HTERT RPE-1 (cell line): Measurements from ENCODE around the gene THOC1.

ENCODE experiments used
- in situ Hi-C: fragments of 300-500 bp; cut with MboI; formaldehyde crosslinking; loops from 4 replicates; pipeline ENCODE4 v1.14.3; 2020; ENCODE audit warnings: low sequenced_read_pairs

THOC1 gene

DNA sequence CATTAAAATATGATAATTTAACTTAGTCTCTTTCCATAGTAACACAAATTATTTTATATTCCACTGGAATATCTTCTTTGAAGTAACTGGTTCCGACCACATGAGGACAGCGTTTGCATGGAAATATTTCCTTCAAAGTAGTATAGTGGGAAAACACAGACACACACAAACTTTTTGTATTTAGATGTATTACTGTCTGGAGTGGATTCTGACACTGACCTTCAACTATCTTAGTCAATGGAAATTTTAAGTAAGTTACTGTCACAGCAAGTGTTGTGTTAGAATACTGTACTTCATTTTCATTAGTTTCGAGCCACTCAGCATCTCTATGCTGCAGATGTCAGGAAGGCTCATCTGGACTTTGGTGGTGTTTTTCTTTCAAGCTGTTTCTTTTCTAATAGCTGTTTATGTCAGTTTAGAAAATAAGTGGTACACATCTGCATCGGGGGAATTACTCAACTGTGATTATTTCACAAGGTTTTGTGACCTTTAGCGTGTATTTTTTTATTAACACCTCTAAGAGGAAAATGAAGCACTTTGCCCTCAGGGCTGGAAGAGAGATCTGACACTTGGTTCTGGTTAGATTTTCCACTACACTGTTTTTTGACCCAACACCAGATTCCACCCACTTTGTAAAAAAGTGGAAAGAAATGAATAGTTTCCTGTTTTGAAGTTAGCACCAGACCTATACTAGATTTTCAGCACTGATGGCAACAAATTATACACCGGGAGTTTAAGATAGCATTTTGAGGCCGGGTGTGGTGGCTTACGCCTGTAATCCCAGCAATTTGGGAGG lies 18.9 kb upstream of the THOC1 start:
- in situ Hi-C loops = no loop called here

DNA sequence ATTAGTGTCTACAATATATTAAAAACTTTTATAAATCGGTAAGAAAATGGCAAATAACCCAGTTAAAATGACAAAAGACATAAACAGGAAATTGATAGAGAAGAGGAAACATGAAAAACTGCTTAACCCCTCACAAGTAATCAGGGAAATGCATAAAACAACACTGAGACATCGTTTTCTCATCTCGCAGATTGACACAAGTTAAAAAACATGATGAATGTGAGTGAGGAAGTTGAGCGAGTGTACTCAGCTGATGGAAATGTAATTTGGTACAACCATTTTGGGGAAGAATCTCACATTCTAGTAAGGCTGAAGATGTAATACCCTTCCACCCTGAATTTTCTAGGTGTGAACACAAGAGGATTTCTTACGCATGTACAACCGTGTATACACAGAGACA lies 18.0 kb upstream of the THOC1 start:
- in situ Hi-C loops = no loop called here

DNA sequence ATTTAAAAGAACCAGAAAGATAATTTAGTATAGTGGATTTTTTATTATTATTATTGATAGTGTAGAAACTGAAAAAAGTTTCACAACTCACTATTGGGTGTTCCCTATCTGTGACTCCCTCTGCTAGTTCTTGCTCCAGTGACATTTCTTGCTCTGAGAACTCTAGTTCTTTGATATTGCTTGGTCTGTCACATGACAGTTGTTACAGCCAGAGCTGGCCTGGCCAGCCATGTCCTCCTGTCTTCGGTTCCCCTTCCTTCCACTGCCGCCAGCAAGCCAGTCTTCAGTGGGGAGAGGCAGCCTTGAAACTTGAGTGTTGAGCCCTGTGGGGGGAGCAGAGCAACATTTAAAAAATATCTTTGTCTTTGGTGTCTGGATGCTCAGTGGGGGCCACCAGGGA lies 7.6 kb upstream of the THOC1 start:
- in situ Hi-C loops = no loop called here

DNA sequence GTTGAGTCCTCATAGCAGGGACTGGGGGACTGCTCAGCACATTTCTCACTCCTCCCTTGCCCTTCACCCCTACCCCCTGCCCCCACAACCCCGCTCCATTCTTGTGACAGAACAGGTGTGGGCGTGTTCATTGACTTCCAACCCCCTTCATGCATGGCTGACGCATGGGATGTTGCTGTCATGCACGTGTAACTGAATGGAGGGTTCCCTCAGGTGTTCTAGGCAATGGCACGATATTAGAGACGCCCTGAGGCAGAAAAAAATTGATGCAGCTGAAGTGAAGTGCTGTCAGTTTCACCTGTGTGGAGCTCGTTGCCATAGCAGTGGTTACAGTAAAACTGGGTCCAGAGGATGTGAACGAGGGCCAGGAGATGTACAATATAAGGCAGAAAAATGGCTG lies 6.5 kb upstream of the THOC1 start:
- in situ Hi-C loops = no loop called here

DNA sequence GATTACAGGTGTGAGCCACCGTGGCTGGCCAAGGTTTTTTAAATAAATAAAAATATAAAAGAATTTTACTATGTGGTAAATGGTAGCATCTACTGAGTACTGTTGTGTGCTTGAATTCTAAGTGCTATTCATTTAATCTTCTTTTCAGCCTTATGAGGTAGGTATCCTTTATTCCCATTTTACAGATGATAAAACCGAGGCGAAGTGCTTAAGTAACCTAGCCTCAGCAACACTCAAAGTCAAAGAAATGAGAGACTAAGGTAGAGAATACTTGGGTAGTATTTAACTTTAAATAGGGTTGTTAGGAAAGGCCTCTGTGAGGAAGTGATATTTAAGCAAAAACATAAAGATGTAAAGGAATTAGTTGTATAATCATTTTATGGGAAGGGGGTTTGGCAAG lies 5.7 kb upstream of the THOC1 start:
- in situ Hi-C loops = no loop called here

DNA sequence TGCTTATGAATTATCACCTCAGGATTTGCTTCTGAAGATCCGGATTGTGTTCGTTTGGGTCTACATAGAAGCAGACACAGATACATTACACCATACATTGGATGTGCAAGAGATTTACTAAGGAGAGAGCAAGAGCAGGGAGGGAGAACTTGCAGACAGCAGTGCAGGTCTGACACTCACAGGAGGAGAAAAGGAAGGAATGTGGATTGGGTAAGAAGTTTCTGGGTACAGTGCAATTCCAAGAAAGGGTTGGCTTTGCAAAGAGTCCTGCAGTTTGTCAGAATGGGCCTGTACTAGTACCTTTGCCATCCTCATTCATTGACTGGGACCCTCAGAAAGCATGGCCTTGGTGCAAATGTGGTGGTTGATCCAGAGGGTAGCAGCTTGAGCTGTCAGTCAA lies 4.8 kb upstream of the THOC1 start:
- in situ Hi-C loops = no loop called here

DNA sequence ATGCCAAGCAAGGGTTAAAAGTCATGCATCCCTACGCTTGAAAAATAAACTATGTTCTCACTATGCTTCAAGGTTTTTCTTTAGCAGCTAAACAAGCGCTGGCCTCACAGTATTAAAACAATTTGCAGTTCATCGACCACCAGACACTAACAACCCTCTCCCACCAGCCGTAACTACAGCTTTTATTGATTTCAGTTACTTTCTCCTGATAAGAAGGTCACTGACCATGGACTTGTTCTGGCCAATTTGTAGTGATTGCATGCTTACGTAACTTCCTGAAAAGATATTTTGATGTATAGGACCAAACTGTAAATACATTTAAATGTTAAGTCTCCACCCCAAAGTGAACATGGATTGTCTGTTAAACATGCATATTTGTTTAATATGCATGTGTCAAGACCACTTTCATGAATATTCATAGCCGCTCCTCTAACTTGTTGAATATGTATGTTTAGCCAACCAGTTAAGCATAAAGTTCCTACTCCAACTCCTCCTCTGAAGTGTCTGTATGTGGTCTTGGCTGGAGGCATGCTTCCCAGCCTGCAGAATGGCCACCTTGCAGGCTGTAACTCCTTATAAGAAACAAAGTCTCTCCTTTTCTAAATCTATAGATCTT lies 1.7 kb upstream of the THOC1 start:
- in situ Hi-C loops = no loop called here

DNA sequence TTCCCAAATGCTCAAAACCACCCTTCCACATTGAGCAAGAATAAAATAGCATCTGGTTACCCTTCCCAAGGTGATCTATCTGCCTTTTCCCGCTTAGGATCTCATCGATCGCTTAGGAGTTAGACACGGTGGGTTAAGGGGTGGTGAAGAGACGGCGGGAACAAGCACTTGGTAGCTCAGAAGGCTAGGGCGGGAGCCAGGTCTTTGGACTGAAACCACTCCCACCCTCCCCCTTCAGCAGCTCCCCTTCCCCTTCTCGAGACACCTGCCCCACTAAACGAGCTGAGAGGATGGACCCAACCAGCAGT lies 513 bp downstream of the THOC1 start:
- in situ Hi-C loops = no loop called here

DNA sequence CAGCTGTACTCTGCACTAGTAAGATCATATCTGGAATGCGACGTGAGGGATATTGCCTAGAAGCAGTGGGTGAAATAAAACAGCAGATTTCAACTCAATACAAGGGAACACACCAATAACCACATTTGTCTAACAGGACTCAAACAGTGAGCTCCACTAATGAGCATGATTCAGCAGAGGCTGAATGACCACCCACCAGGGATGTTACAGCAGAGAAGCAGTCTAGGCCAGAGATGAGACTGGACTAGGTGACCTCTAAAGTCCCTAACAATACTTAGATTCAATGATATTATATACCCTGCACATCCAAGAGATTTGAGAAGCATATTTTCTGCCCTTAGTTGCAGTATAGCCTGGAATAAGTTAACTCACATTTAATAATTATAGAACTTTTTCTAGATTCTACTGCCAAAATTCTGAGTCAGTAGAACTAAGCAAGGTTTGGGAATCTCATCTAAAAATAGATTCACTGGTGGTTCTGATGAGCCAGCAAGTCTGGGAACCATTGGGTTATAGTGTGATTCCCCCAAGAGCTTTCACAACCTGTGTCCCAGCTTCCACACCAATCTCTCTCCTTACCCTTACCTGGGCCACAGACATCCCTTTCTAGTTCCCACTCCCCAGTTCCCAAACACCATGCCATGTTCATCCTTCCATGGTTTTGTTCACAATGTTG lies 6.3 kb downstream of the THOC1 start:
- in situ Hi-C loops = no loop called here

DNA sequence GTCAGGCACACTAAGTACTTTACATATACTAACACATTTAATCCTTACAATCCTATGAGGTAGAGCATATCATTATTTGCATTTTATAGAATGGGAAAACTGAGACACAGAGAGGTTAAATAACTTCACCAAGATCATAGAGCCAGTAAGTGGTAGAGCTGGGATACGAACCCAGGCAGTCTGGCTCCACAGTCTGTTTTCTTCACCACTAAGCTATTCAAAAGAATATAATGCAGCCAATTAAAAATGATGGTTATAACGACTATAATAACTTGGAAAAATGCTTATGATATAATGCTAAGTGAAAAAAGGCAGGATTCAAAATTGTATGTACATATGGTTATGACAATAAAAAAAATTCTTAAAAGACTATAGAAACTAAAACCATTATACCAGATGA lies 7.3 kb downstream of the THOC1 start:
- in situ Hi-C loops = no loop called here

DNA sequence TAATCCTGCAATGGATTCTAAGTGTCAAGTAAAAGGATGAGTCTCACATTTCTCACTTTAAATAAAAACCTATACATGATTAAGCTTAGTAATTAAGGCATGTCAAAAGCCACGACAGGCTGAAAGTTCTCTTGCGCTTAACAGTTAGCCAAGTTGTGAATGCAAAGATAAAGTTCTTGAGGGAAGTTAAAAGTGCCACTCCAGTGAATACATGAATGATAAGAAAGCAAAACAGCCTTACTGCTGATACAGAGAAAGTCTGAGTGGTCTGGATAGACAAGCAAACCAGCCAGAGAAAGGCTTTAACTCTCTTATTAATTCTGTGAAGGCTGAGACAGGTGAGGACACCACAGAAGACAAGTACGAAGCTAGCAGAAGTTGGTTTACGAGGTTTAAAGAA lies 12.7 kb downstream of the THOC1 start:
- in situ Hi-C loops = no loop called here

DNA sequence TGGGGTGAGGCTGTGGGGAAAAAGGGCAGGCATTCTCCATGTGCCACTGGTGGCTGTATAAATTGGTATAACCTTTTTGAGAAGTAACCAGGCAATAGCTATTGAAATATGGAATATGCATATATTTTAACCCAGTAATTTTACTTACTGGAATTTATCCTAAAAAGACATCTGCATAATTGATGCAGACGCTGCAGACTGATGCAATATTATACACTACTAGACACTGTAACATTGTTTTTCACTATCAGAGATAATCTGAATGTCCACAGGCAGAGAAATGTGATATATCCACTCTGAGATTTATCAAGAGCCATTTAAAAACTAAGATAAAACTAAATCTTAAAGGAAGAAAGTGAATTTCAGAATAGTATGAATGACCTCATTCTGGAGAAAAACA lies 14.7 kb downstream of the THOC1 start:
- in situ Hi-C loops = no loop called here

DNA sequence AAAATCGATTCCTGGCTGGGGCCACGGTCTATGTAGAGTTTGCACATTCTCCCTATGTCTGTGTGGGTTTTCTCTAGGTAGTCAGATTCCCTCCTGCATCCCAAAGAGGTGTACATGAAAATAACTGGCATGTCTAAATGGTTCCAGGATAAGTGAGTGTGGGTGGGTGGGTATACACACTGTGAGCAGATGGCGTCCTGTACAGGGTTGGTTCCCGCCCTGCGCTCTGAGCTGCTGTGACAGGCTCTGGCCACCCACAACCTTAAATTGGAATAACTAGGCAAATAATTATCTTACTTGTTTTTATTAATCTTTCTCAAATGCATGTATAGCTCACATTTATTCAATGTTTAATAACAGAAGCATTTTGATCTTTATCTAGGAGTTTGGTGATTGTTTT lies 16.3 kb downstream of the THOC1 start:
- in situ Hi-C loops = no loop called here

DNA sequence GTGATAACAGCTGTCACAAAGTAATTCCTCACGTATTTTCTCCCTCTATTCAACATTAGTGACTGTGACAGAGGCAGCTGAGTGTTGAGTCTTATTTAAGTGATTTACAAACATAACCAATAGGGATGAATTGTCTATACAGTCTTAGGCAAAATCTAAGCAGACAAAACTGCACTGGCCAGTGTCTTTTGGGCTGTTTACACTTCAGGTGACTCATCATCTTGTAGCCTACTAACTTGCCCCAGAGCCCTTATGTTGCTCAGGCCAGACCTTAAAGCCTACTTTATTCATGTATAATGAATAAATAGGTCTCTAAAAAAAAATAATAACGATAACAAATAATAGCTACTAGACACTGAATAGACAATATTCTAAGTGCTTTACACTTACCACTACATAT lies 17.2 kb downstream of the THOC1 start:
- in situ Hi-C loops = no loop called here

DNA sequence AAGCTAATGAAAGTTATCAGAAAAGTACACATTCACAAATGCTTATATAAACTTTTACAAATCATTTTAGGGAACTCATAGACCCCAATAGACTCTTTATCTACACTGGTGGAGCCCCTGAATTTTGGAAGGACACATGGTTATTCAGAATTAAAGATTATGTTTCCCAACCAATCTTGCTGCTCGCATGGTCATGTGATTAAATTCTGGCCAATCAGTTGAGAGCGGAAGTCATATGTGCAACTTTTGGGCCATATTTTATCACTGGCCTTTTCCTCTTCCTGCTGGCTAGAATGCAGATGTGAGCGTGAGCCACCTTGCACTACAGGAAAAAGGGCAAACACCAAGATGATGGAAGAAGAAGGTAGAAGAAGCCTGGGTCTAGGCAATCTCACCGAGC lies 19.8 kb downstream of the THOC1 start:
- in situ Hi-C loops = no loop called here

DNA sequence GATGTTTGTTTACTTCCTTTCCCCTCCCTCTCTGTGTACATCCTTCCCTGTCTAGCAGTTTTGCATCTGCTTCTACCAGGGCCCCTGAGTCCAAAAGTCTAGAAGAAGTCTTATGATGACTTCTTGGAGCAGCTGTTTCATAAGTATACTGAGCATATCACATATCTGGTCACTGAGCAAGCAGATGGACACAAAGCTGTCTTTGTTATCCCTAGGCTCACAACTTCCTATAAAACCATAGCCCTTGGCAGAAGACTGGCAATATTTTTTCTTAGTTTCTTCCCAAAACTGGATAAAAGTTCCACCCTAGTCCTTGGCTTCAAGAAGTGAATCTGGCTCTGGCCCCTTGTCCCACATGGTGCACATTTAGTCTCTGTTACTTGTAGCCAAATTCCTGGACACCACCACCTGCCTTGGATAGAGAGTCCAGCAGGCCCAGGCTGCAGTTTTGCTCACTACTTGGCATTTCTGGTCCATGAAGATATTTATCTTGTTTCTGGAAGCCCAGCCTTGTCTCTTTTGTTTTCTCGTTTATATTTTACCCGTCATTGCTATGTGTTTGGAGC lies 22.5 kb downstream of the THOC1 start:
- in situ Hi-C loops = no loop called here

DNA sequence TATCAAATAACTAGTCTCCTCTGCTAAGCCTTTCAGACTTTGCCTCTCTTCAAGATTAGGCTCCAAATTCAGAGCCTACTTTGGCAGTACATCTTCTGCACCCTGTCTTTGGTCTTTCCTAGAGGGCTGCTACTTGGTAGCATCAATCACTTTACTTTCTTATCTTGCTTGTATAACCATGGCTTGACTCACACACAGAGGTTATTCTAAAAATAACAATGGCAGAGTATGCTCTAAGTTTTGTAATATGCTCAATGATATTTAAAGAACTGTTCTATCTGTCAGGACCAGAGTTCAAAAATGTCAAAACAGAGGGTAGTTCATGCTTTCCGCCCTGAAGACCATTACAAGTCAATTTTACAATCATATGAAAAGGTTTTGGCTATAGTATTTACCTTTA lies 27.7 kb downstream of the THOC1 start:
- in situ Hi-C loops = no loop called here

DNA sequence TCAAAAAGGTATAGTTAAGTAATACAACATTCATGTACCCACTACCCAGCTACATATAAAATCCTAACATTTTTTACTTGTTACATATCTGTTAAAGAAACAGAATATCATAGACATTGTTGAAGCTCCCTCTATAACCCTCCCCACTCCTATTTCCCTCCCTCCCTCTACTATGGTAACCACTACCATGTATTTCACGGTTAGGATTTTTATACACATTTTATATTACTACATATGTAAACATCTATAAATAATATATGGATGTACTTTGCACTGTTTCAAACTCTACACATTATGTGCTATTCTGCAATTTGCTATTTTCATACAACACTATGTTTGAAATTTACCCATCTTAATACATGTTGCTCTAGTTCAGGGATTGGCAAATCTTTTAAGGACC lies 36.3 kb downstream of the THOC1 start:
- in situ Hi-C loops = no loop called here

DNA sequence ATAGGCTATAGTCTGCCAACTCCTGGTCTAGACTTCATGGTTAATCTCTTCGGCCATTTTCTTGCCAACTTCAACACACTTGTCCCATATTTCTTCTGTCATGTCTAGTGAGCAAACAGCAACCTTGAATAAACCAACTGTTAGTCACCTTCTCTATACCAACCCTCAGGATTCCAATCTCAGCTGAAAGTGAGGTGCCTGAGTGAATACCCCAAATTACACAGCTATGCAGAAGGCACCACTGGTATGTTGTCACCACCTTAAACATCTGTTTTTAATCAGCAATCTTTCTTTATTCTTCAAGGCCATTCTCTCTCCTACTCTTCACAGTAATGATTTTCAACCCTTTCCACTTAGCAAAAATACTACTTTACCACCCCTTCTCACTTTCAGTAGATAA lies 39.3 kb downstream of the THOC1 start:
- in situ Hi-C loops = no loop called here

DNA sequence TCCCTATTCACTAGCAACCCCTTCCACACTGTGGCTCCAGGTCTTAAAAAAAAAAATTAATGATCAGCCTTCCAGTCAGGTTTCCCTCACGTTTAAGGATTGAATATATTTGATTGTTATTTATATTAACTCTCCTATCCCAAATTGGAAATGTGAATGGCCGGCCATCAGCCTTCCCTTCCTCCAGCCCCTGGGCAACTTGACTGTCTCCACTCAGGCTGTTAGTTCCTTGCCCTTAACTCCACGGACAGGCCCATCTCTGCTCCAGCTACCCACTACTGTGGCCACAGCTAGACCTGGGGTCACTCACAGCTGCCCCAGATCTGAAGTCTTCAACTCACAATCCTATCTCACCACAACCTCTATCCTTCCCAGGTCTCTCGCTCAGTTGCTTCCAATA lies 39.9 kb downstream of the THOC1 start:
- in situ Hi-C loops = no loop called here

DNA sequence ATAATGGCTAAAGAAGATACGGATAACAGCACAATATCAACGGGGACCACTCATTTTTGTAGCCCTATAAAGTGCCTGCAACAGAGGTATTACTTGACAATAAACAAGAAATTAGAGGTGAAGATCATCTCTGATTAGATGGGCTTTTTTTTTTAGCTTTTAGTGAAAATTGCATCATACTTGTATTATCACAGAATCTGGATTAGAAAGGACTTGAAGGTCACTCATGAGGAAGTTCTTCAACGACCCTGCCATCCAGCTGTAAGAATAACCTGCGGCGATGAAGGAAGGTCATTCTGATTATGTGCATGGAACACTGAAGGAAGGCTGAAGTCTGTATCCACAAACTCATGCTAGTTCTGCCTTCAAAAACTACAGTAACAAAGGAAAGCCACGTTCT lies 40.5 kb downstream of the THOC1 start:
- in situ Hi-C loops = no loop called here

DNA sequence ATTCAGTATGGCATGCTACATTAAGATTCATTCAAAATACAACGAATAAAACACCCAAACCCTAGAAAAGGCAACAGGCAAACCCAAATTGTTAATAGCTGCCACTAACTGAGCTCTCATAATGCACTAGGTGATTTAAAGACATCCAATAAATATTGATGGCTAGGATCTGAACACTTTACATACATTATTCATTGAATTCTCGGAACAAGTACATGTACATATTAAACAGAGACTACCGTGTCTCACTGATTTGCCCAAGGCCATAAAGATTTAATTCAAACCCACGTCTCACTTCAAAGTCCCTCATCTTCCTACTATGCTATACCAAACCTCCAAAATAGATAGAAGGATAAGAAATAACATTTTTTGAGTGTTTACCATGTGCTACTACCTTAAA lies 42.1 kb downstream of the THOC1 start:
- in situ Hi-C loops = no loop called here
